ENCODE data around the gene TBC1D1.
A peak's percentile ranks its signal among the peaks of the same experiment; 100 is the strongest.

Gene TBC1D1

GRCh38 chr4:37994569-37994968, 103.7 kb downstream of the TBC1D1 start:
- no peak for DNase-seq (ENCODE audit: low spot score)

GRCh38 chr4:37995299-37995821, 104.5 kb downstream of the TBC1D1 start:
- no peak for DNase-seq (ENCODE audit: low spot score)

GRCh38 chr4:37995981-37996775, 105.3 kb downstream of the TBC1D1 start:
- no peak for DNase-seq (ENCODE audit: low spot score)

GRCh38 chr4:37998226-37998625, 107.3 kb downstream of the TBC1D1 start:
- DNase-seq (ENCODE audit: low spot score) = no peak

- DNase-seq (ENCODE audit: low spot score) = no peak
Measured at GRCh38 chr4:37999000-37999716, 108.3 kb downstream of the TBC1D1 start.

- no peak for DNase-seq (ENCODE audit: low spot score)
Measured at GRCh38 chr4:37999965-38000364, 109.1 kb downstream of the TBC1D1 start.

GRCh38 chr4:38001927-38002326, 111.0 kb downstream of the TBC1D1 start:
- no peak for DNase-seq (ENCODE audit: low spot score)

GRCh38 chr4:38002451-38003071, 111.7 kb downstream of the TBC1D1 start:
- no peak for DNase-seq (ENCODE audit: low spot score)

- peak; percentile 18 for DNase-seq (ENCODE audit: low spot score)
Measured at GRCh38 chr4:38003102-38003501, 112.2 kb downstream of the TBC1D1 start.

GRCh38 chr4:38003628-38004027, 112.7 kb downstream of the TBC1D1 start:
- no peak for DNase-seq (ENCODE audit: low spot score)

- no peak for DNase-seq (ENCODE audit: low spot score)
Measured at GRCh38 chr4:38004062-38004461, 113.2 kb downstream of the TBC1D1 start.

- DNase-seq (ENCODE audit: low spot score) = no peak
Measured at GRCh38 chr4:38004887-38005286, 114.0 kb downstream of the TBC1D1 start.

- no peak for DNase-seq (ENCODE audit: low spot score)
Measured at GRCh38 chr4:38005637-38006036, 114.8 kb downstream of the TBC1D1 start.

- no peak for DNase-seq (ENCODE audit: low spot score)
Measured at GRCh38 chr4:38007645-38008044, 116.8 kb downstream of the TBC1D1 start.

- DNase-seq (ENCODE audit: low spot score) = no peak
Measured at GRCh38 chr4:38008571-38009021, 117.7 kb downstream of the TBC1D1 start.

GRCh38 chr4:38009421-38009820, 118.5 kb downstream of the TBC1D1 start:
- no peak for DNase-seq (ENCODE audit: low spot score)

GRCh38 chr4:38009949-38010348, 119.1 kb downstream of the TBC1D1 start:
- DNase-seq (ENCODE audit: low spot score) = no peak

GRCh38 chr4:38011511-38012162, 120.8 kb downstream of the TBC1D1 start:
- no peak for DNase-seq (ENCODE audit: low spot score)

GRCh38 chr4:38013461-38014366, 122.8 kb downstream of the TBC1D1 start:
- no peak for DNase-seq (ENCODE audit: low spot score)

- DNase-seq (ENCODE audit: low spot score) = no peak
Measured at GRCh38 chr4:38014421-38014852, 123.6 kb downstream of the TBC1D1 start.

All from CD4-positive, alpha-beta T cell treated with Interleukin-2 at 100 ng/mL for 4 hours (primary cell).